Left ventricle myocardium inferior (tissue), 1 donor: ENCODE results near the gene GCHFR. TPM values are rescaled to one million over a fixed set of nuclear protein-coding genes. Genes with fewer than 3 reads are reported as not detected.

Experiments
- DNase-seq: peaks from one replicate; pipeline ENCODE4 v3.0.0-alpha.2; 2020
- H3K27ac ChIP-seq: fragments of 200-600 bp; replicated peaks from 2 replicates; pipeline ENCODE4 v1.8.0; 2021
- H3K27me3 ChIP-seq: fragments of 200-600 bp; 2 replicates; pipeline ENCODE4 v1.8.0; 2021; ENCODE audit warnings: low read depth
- H3K36me3 ChIP-seq: fragments of 200-600 bp; 2 replicates; pipeline ENCODE4 v1.8.0; 2021
- H3K4me1 ChIP-seq: fragments of 200-600 bp; 2 replicates; pipeline ENCODE4 v1.8.0; 2021
- H3K4me3 ChIP-seq: fragments of 200-600 bp; 2 replicates; pipeline ENCODE4 v1.8.0; 2021; ENCODE audit warnings: mild to moderate bottlenecking, moderate library complexity
- H3K9me3 ChIP-seq: fragments of 200-600 bp; replicated peaks from 2 replicates; pipeline ENCODE4 v1.8.0; 2021
- intact Hi-C: fragments of 100-400 bp; cut with micrococcal nuclease; formaldehyde crosslinking; loops from one replicate; pipeline ENCODE4 v1.11.0; 2022
- total RNA-seq: library from RNA; stranded (reverse); fragmentation: NEBNext Ultra II Directional; extraction: Animal tissue kit (Norgen Biotek cat#: 25700); gene quantifications from one replicate; pipeline ENCODE4 v1.2.1, GENCODE V29; 2021
- TF ChIP-seq, protein P1 (sequence below): fragments of 200-600 bp; IDR thresholded peaks from 2 replicates; pipeline ENCODE4 v1.8.0; 2021; ENCODE audit warnings: antibody characterized with exemption, mild to moderate bottlenecking, borderline replicate concordance
- donor health status: DM: no; HTN: yes; CAD: no; lungs with severe emphysema.

The GCHFR gene
- total RNA-seq, 1 donor from 2014 or later: 7.1 TPM

DNA sequence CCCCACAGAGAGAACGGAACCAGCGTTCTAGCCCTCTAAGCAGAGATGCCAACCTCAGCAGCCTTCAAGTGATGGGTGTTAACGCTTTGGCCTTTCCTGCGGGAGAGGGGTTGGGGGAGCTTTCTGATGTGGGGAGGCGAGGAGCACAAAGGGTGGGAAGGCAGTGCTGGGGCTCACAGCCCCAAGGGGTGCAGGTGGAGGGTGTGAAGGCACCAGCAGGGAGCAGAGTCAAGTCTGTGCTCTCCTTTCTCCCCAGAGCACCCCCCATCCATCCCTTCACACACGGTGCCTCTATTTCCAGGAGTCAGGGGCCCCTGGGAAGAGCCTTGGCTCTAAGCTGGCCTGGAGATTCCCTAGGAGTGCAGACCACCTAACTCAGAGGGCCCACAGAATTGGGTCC, 10.0 kb downstream of the GCHFR start:
- Histone ChIP-seq H3K4me3 (no peak overlapping the region), H3K27ac (no peak overlapping the region), H3K9me3 (no peaks in the 10 kb centered on the region), H3K27me3 (no peaks in the 10 kb centered on the region), H3K36me3 (peaks cover 79% of the 10 kb centered on the region), H3K4me1 (peaks cover 9% of the 10 kb centered on the region)
- intact Hi-C loops: no loop called here
- no peak for DNase-seq
- TF ChIP-seq, protein P1, sequence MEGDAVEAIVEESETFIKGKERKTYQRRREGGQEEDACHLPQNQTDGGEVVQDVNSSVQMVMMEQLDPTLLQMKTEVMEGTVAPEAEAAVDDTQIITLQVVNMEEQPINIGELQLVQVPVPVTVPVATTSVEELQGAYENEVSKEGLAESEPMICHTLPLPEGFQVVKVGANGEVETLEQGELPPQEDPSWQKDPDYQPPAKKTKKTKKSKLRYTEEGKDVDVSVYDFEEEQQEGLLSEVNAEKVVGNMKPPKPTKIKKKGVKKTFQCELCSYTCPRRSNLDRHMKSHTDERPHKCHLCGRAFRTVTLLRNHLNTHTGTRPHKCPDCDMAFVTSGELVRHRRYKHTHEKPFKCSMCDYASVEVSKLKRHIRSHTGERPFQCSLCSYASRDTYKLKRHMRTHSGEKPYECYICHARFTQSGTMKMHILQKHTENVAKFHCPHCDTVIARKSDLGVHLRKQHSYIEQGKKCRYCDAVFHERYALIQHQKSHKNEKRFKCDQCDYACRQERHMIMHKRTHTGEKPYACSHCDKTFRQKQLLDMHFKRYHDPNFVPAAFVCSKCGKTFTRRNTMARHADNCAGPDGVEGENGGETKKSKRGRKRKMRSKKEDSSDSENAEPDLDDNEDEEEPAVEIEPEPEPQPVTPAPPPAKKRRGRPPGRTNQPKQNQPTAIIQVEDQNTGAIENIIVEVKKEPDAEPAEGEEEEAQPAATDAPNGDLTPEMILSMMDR: no peak

DNA sequence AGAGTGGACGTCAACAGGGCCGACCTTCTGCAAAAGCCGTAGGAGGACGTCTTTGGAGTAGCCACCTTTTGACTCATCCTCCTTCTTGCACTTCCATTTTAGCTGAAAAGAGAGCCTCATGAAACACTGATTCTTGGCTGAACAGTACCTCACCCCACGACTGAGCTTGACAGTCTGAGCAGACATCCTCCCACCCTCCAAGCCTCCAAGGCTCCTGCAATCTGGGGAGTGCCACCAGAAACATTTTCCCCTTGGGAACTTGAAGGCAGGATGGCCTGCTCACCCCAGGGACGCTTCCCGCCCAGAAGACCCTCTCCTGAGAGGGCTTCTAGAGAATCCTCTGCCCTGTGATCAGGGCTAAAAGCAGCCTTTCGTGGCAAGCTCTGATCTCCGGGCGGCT, 11.1 kb downstream of the GCHFR start:
- TF ChIP-seq, protein P1: no peak
- no peak overlapping the region for H3K27ac ChIP-seq
- intact Hi-C loops: no loop called here
- no peak for DNase-seq
- H3K4me3 ChIP-seq: no peak overlapping the region
- peaks cover 90% of the 10 kb centered on the region for H3K36me3 ChIP-seq
- H3K4me1 ChIP-seq: no peaks in the 10 kb centered on the region
- no peaks in the 10 kb centered on the region for H3K9me3 ChIP-seq
- no peaks in the 10 kb centered on the region for H3K27me3 ChIP-seq

DNA sequence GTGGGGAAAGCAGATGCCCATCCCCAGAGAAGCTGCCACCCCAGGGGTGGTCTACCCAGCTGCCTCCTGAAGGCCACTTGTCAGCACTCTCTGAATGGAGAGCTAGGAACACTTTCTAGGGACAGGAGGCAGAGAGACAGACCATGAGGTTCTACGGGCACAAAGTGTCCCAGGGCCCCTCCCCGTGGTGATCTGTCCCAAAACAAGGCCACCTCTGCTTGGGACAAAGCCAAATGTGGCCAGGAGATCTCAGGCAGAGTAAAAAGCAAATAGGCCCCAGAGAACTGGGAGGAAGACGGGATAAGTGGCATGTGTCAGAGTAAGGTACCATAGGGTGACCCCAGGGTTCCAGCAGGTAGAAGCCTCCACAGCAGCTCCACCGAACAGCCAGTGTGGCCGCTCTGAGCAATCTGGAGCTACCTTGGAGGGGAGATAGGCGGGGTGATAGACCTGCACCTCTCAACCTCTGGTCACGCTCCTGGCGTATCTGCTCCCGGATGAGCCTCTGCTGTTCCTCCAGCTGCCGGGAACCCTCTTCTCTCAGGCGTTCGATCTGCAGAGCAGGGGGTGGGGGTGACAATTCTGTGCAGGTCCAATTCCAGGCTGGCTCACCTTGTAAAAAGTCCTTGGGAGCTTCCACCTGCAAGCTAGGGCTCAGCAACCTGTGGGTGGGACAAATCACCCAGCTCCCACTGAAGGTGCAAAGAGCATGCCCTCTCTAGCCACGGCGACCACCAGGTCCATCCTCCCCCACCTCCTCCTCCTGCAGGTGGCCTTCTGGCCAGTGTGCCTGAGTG, 12.1 kb downstream of the GCHFR start:
- intact Hi-C loops: no loop called here
- Histone ChIP-seq H3K36me3 (peaks cover 85% of the 10 kb centered on the region), H3K27me3 (no peaks in the 10 kb centered on the region), H3K4me3 (no peak overlapping the region), H3K9me3 (no peaks in the 10 kb centered on the region), H3K4me1 (no peaks in the 10 kb centered on the region), H3K27ac (no peak overlapping the region)
- DNase-seq: no peak
- TF ChIP-seq, protein P1: no peak

GRCh38 chr15:40776537-40777141, 12.8 kb downstream of the GCHFR start:
- no peaks in the 10 kb centered on the region for H3K4me1 ChIP-seq
- peaks cover 84% of the 10 kb centered on the region for H3K36me3 ChIP-seq
- H3K27ac ChIP-seq: no peak overlapping the region
- no peaks in the 10 kb centered on the region for H3K9me3 ChIP-seq
- intact Hi-C loops: no loop called here
- H3K4me3 ChIP-seq: no peak overlapping the region
- TF ChIP-seq, protein P1: no peak
- no peaks in the 10 kb centered on the region for H3K27me3 ChIP-seq
- no peak for DNase-seq

GRCh38 chr15:40782609-40783227, 18.9 kb downstream of the GCHFR start:
- Histone ChIP-seq H3K4me1 (peaks cover 10% of the 10 kb centered on the region), H3K9me3 (no peaks in the 10 kb centered on the region)
- TF ChIP-seq, protein P1: peak; percentile 69

More at GRCh38 chr15:40782609-40783227, 18.9 kb downstream of the GCHFR start:
- no peak for DNase-seq
- H3K36me3 ChIP-seq: peaks cover 23% of the 10 kb centered on the region
- H3K27me3 ChIP-seq: no peaks in the 10 kb centered on the region
- no peak overlapping the region for H3K4me3 ChIP-seq
- intact Hi-C loops: loop anchor here (10.0 kb wide), 1 partner anchor 108 kb away; no protein-coding TSS in a partner anchor
- H3K27ac ChIP-seq: no peak overlapping the region
